ENCODE measurements around the gene UPK3A. TPM values are rescaled to one million over a fixed set of nuclear protein-coding genes. Genes with fewer than 3 reads are reported as not detected.
A peak's percentile ranks its signal among the peaks of the same experiment; 100 is the strongest.

Gene UPK3A
- total RNA-seq, 4 donors from 2014 or later = not detected

GRCh38 chr22:45238076-45238956 lies 46.4 kb upstream of the UPK3A start:
- H3K27me3 ChIP-seq = no peaks in the 10 kb centered on the region
- no peak overlapping the region for H3K4me3 ChIP-seq
- TF ChIP-seq CTCF (IDR thresholded peaks at IDR 0.05) (no peak), POLR2A (IDR thresholded peaks at IDR 0.05; ENCODE audit: low read depth) (no peak), POLR2AphosphoS5 (IDR thresholded peaks at IDR 0.05) (no peak), EP300 (IDR thresholded peaks at IDR 0.05) (no peak)
- H3K4me1 ChIP-seq = peaks cover 13 to 59% (median 39%) of the 10 kb centered on the region in 4 donors
- H3K36me3 ChIP-seq = peaks cover 0 to 23% (median 12%) of the 10 kb centered on the region in 4 donors
- H3K9me3 ChIP-seq = no peaks in the 10 kb centered on the region
- WGBS = 87% methylated on average over 18 of the region's 18 CpGs
- intact Hi-C loops (cut with DNase I) = no loop called here
- no peak for DNase-seq (ENCODE audit: extremely low spot score)
- H3K27ac ChIP-seq (replicated peaks in 1 of 4) = no peak overlapping the region

- peaks cover 0 to 19% (median 12%) of the 10 kb centered on the region in 4 donors for H3K36me3 ChIP-seq
- no peaks in the 10 kb centered on the region for H3K9me3 ChIP-seq
- H3K4me3 ChIP-seq = peak overlapping the region; percentile 68 to 87 (median 72)
- intact Hi-C loops (cut with DNase I) = no loop called here
- 78% methylated on average over 6 of the region's 6 CpGs for WGBS
- no peak for DNase-seq (ENCODE audit: extremely low spot score)
- no peak for TF ChIP-seq POLR2A (IDR thresholded peaks at IDR 0.05; ENCODE audit: low read depth)
- TF ChIP-seq CTCF (IDR thresholded peaks at IDR 0.05) = no peak
- no peak for TF ChIP-seq POLR2AphosphoS5 (IDR thresholded peaks at IDR 0.05)
- no peak for TF ChIP-seq EP300 (IDR thresholded peaks at IDR 0.05)
- H3K27ac ChIP-seq (replicated peaks in 1 of 4) = no peak overlapping the region
- no peaks in the 10 kb centered on the region for H3K27me3 ChIP-seq
- peaks cover 13 to 56% (median 39%) of the 10 kb centered on the region in 4 donors for H3K4me1 ChIP-seq
Measured at GRCh38 chr22:45238957-45239680, 45.6 kb upstream of the UPK3A start.

- peak overlapping the region; percentile 68 to 87 (median 72) for H3K4me3 ChIP-seq
- peaks cover 0 to 16% (median 12%) of the 10 kb centered on the region in 4 donors for H3K36me3 ChIP-seq
- intact Hi-C loops (cut with DNase I) = no loop called here
- 51% methylated on average over 5 of the region's 8 CpGs for WGBS
- DNase-seq (ENCODE audit: extremely low spot score) = no peak
- no peaks in the 10 kb centered on the region for H3K27me3 ChIP-seq
- H3K27ac ChIP-seq (replicated peaks in 1 of 4) = peak overlapping the region in 1 of 4 donors; percentile 47
- no peaks in the 10 kb centered on the region for H3K9me3 ChIP-seq
- H3K4me1 ChIP-seq = peaks cover 13 to 52% (median 38%) of the 10 kb centered on the region in 4 donors
- TF ChIP-seq CTCF (IDR thresholded peaks at IDR 0.05) (no peak), POLR2AphosphoS5 (IDR thresholded peaks at IDR 0.05) (no peak), EP300 (IDR thresholded peaks at IDR 0.05) (no peak), POLR2A (IDR thresholded peaks at IDR 0.05; ENCODE audit: low read depth) (no peak)
Measured at GRCh38 chr22:45239681-45240051, 45.1 kb upstream of the UPK3A start.

- peak overlapping the region; percentile 68 to 87 (median 72) for H3K4me3 ChIP-seq
- no peak for DNase-seq (ENCODE audit: extremely low spot score)
- peak overlapping the region in 3 of 4 donors; percentile 44 to 58 (median 47) for H3K27ac ChIP-seq (replicated peaks in 1 of 4)
- H3K27me3 ChIP-seq = no peaks in the 10 kb centered on the region
- H3K9me3 ChIP-seq = no peaks in the 10 kb centered on the region
- TF ChIP-seq POLR2A (IDR thresholded peaks at IDR 0.05; ENCODE audit: low read depth) (no peak), EP300 (IDR thresholded peaks at IDR 0.05) (no peak), POLR2AphosphoS5 (IDR thresholded peaks at IDR 0.05) (no peak), CTCF (IDR thresholded peaks at IDR 0.05) (no peak)
- peaks cover 0 to 16% (median 12%) of the 10 kb centered on the region in 4 donors for H3K36me3 ChIP-seq
- WGBS = 2% methylated on average over 18 of the region's 73 CpGs
- peaks cover 13 to 50% (median 37%) of the 10 kb centered on the region in 4 donors for H3K4me1 ChIP-seq
- intact Hi-C loops (cut with DNase I) = no loop called here
Measured at GRCh38 chr22:45240104-45240809, 44.5 kb upstream of the UPK3A start.
